CD14-positive monocyte (primary cell): Measurements from ENCODE around the gene RAB22A. TPM values are rescaled to one million over a fixed set of nuclear protein-coding genes. Genes with fewer than 3 reads are reported as not detected.

Experiments
- DNase-seq, 3 donors: peaks; one replicate each; pipeline ENCODE4 v3.0.0-alpha.2; 2011 to 2022
- H2AFZ ChIP-seq: 2 replicates; pipeline ENCODE4 v1.6.0; 2012; ENCODE audit warnings: mild to moderate bottlenecking, low read depth, low read length, inconsistent platforms; ENCODE audit not compliant: insufficient read depth, poor library complexity, severe bottlenecking
- H3K27ac ChIP-seq, 2 donors: 1 replicate in 1 of 2; 2 replicates in 1 of 2; pipeline ENCODE4 v1.5.1; 2012 to 2013; ENCODE audit warnings: low read length in 2 of 2, control low read depth in 1 of 2, inconsistent platforms in 1 of 2, low read depth in 1 of 2, mild to moderate bottlenecking in 1 of 2
- H3K27me3 ChIP-seq, 2 donors: one replicate each; pipeline versions ENCODE4 v1.6.0 to v1.6.1; 2011 to 2013; ENCODE audit warnings: low read length in 2 of 2; ENCODE audit not compliant: control insufficient read depth in 2 of 2, insufficient read depth in 2 of 2
- H3K36me3 ChIP-seq, 2 donors: replicated peaks in 1 of 2; 1 replicate in 1 of 2; 2 replicates in 1 of 2; pipeline versions ENCODE4 v1.5.1 to v1.6.1; 2012 to 2013; ENCODE audit warnings: low read length in 2 of 2, control low read depth in 1 of 2, inconsistent platforms in 1 of 2, mild to moderate bottlenecking in 1 of 2; ENCODE audit not compliant: insufficient read depth in 2 of 2, control insufficient read depth in 1 of 2
- H3K4me1 ChIP-seq, 2 donors: 1 replicate in 1 of 2; 2 replicates in 1 of 2; pipeline versions ENCODE4 v1.5.1 to v1.6.1; 2012 to 2013; ENCODE audit warnings: low read length in 2 of 2, control low read depth in 1 of 2, inconsistent platforms in 1 of 2, mild to moderate bottlenecking in 1 of 2, moderate library complexity in 1 of 2; ENCODE audit not compliant: insufficient read depth in 2 of 2, control insufficient read depth in 1 of 2
- H3K4me2 ChIP-seq: replicated peaks from 2 replicates; pipeline ENCODE3; 2012; ENCODE audit warnings: low read length, moderate library complexity, mild to moderate bottlenecking; ENCODE audit not compliant: poor library complexity, severe bottlenecking; ENCODE audit errors: extremely low read depth
- H3K4me3 ChIP-seq, 3 experiments: fragments of 200-600 bp in 1 of 3; sonication (generic) in 1 of 3; replicated peaks in 1 of 3; 1 replicate in 2 of 3; 2 replicates in 1 of 3; pipeline ENCODE4 v1.5.1; 2011 to 2013; ENCODE audit warnings: low read length in 3 of 3, mild to moderate bottlenecking in 3 of 3, control low read depth in 2 of 3, low read depth in 2 of 3, inconsistent platforms in 1 of 3, moderate library complexity in 1 of 3
- H3K79me2 ChIP-seq: 2 replicates; pipeline ENCODE4 v1.6.0; 2012; ENCODE audit warnings: mild to moderate bottlenecking, control low read depth, inconsistent platforms, low read length, moderate library complexity; ENCODE audit not compliant: insufficient read depth
- H3K9ac ChIP-seq: 2 replicates; pipeline ENCODE4 v1.6.0; 2017; ENCODE audit warnings: low read length, mild to moderate bottlenecking; ENCODE audit not compliant: insufficient read depth, poor library complexity, severe bottlenecking
- H3K9me3 ChIP-seq, 2 donors: replicated peaks in 1 of 2; 1 replicate in 1 of 2; 2 replicates in 1 of 2; pipeline versions ENCODE4 v1.5.1 to v1.6.1; 2012 to 2013; ENCODE audit warnings: low read length in 2 of 2, control low read depth in 1 of 2; ENCODE audit not compliant: control insufficient read depth in 1 of 2, insufficient read depth in 1 of 2
- H4K20me1 ChIP-seq: 2 replicates; pipeline ENCODE4 v1.6.0; 2012; ENCODE audit warnings: mild to moderate bottlenecking, low read length, control low read depth, moderate library complexity; ENCODE audit not compliant: insufficient read depth
- H3K27ac Mint-ChIP-seq, 7 donors: one replicate each; pipeline ENCODE4 v1.8.0; 2020; ENCODE audit warnings: mild to moderate bottlenecking in 7 of 7, mixed read lengths in 7 of 7, moderate library complexity in 6 of 7, inconsistent platforms in 2 of 7
- H3K27me3 Mint-ChIP-seq, 3 donors: one replicate each; pipeline ENCODE4 v1.8.0; 2021 to 2022; ENCODE audit warnings: low read depth in 3 of 3, mild to moderate bottlenecking in 3 of 3, mixed read lengths in 3 of 3, moderate library complexity in 3 of 3, inconsistent platforms in 1 of 3
- H3K36me3 Mint-ChIP-seq, 2 donors: one replicate each; pipeline ENCODE4 v1.8.0; 2020; ENCODE audit warnings: mixed read lengths in 2 of 2, inconsistent platforms in 1 of 2, mild to moderate bottlenecking in 1 of 2
- H3K4me1 Mint-ChIP-seq: one replicate; pipeline ENCODE4 v1.8.0; 2020; ENCODE audit warnings: mild to moderate bottlenecking, mixed read lengths
- H3K4me3 Mint-ChIP-seq, 2 donors: one replicate each; pipeline ENCODE4 v1.8.0; 2020; ENCODE audit warnings: mild to moderate bottlenecking in 2 of 2, mixed read lengths in 2 of 2, moderate library complexity in 1 of 2
- H3K9me3 Mint-ChIP-seq, 7 donors: one replicate each; pipeline ENCODE4 v1.8.0; 2020 to 2022; ENCODE audit warnings: mixed read lengths in 7 of 7, mild to moderate bottlenecking in 6 of 7, moderate library complexity in 6 of 7, inconsistent platforms in 2 of 7
- CTCF ChIP-seq: fragments of 200-600 bp; IDR thresholded peaks from one replicate; pipeline ENCODE4 v1.8.0; 2022; ENCODE audit warnings: antibody characterized with exemption, mild to moderate bottlenecking
- WGBS: methylation state at CpG from one replicate; pipeline ENCODE4 v1.1.5; 2013; ENCODE audit warnings: missing lambda C conversion rate; ENCODE audit not compliant: insufficient coverage; 5-methylcytosine and 5-hydroxymethylcytosine counted together
- intact Hi-C, 2 donors: fragments of 100-400 bp; cut with micrococcal nuclease; formaldehyde crosslinking; loops; one replicate each; pipeline versions ENCODE4 v1.15.0 to v1.15.1; 2023
- polyA plus RNA-seq, 3 donors: library from polyadenylated mRNA; depleted of rRNA in 1 of 3; unstranded in 2 of 3; stranded (reverse) in 1 of 3; fragments of 300-500 nt in 2 of 3; fragments of >200 nt in 1 of 3; fragmentation: Illumina TruSeq in 2 of 3; gene quantifications; 1 replicate in 2 of 3; 2 replicates in 1 of 3; pipeline ENCODE4 v1.2.3, GENCODE V29; 2012 to 2021

Gene RAB22A
- polyA plus RNA-seq, 3 donors, result 5.8 to 10.6 (median 9.8) TPM

- H3K36me3 ChIP-seq, result peaks cover 5 to 16% of the 10 kb centered on the region in 2 donors
- peaks cover 72% of the 10 kb centered on the region for H3K79me2 ChIP-seq
- H3K4me1 ChIP-seq, result no peaks in the 10 kb centered on the region
- H3K4me3 ChIP-seq, result no peak overlapping the region
- TF ChIP-seq CTCF, result no peak
- DNase-seq, result no peak
- intact Hi-C loops, result no loop called here
- WGBS, result no CpG with 5 or more reads among the region's 3 CpGs
- Mint-ChIP-seq H3K4me3 (no peak overlapping the region), H3K27me3 (no peaks in the 10 kb centered on the region), H3K4me1 (peaks cover 15% of the 10 kb centered on the region), H3K36me3 (peaks cover 16 to 30% of the 10 kb centered on the region in 2 donors), H3K9me3 (peaks cover 0 to 3% (median 0%) of the 10 kb centered on the region in 7 donors), H3K27ac (no peak overlapping the region)
- H3K9me3 ChIP-seq, result no peaks in the 10 kb centered on the region
- no peak overlapping the region for H3K4me2 ChIP-seq
- H4K20me1 ChIP-seq, result peaks cover 92% of the 10 kb centered on the region
- H3K27ac ChIP-seq, result no peak overlapping the region
- no peaks in the 10 kb centered on the region for H3K27me3 ChIP-seq
- no peak overlapping the region for H2AFZ ChIP-seq
- no peak overlapping the region for H3K9ac ChIP-seq
Measured at GRCh38 chr20:58330249-58330648, 20.7 kb downstream of the RAB22A start.

GRCh38 chr20:58330687-58331086, 21.2 kb downstream of the RAB22A start:
- Histone ChIP-seq H3K9ac (no peak overlapping the region), H3K79me2 (peaks cover 72% of the 10 kb centered on the region), H3K27me3 (no peaks in the 10 kb centered on the region), H2AFZ (no peak overlapping the region), H3K36me3 (peaks cover 5 to 16% of the 10 kb centered on the region in 2 donors), H3K4me3 (no peak overlapping the region), H3K4me2 (no peak overlapping the region), H4K20me1 (peaks cover 92% of the 10 kb centered on the region), H3K9me3 (no peaks in the 10 kb centered on the region), H3K4me1 (no peaks in the 10 kb centered on the region), H3K27ac (no peak overlapping the region)
- Mint-ChIP-seq H3K9me3 (peaks cover 0 to 3% (median 0%) of the 10 kb centered on the region in 7 donors), H3K27me3 (no peaks in the 10 kb centered on the region), H3K4me3 (no peak overlapping the region), H3K36me3 (peaks cover 18 to 30% of the 10 kb centered on the region in 2 donors), H3K27ac (peak overlapping the region in 5 of 7 donors; percentile 16 to 56 (median 37)), H3K4me1 (peaks cover 15% of the 10 kb centered on the region)
- intact Hi-C loops, result no loop called here
- TF ChIP-seq CTCF, result no peak
- no peak for DNase-seq
- 33% methylated on average over 1 of the region's 1 CpG for WGBS
